GM21786 (cell line): ENCODE data around the gene SYVN1.
"Not testable (repeated sequence)": the region's sequence is repeated elsewhere in the genome, so short reads cannot be mapped to it uniquely, and the experiment has no call there.

Source experiments
- ATAC-seq: cut with Tn5 transposase; IDR thresholded peaks from one replicate; pipeline ENCODE4 v1.9.1; 2021; ENCODE audit not compliant: unreplicated experiment

Gene SYVN1

DNA sequence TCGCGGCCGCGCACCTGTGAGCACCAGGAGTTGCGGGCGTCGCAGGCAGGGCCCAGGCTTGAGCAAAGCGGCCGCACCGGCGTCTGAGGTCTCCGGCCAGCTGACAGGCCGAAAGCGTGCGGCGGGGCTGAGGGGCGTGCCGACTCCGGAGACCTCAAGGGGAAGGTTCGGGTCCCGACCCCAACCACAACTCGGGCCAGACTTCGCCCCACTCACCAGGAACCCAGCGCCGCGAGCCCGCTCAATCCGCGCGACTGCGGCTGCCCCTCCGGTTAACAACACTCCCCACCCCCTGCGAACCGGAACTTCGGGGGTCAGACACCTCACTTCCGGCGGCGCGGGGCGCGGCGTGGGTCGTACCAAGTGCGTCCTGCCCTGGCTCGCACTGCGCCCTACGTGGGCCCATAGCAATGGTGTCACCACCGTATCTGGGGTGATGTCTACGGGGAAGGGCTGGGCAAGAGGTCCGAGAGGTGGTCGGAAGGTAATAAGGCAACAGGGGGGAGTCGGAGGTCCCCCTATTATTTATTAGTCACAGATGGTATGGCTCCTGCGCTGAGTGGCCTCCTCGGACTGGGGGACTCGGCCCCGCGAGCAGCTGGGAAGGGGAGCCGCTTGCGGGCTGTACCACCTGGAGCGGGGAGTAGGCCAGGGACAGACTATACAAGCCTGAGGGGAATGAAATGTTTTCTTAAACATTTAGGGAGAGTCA is at the start of gene SYVN1:
Gene SYVN1, minus strand, starts transcription at position 280 of the 712 bp plus-strand sequence. CDS start 918 bp downstream, outside the sequence.
- ATAC-seq = peak; percentile 44

GRCh38 chr11:65183201-65183891 is 49.0 kb upstream of the SYVN1 start:
- ATAC-seq = no peak

GRCh38 chr11:65182258-65183170 is 48.2 kb upstream of the SYVN1 start:
- ATAC-seq = no peak

DNA sequence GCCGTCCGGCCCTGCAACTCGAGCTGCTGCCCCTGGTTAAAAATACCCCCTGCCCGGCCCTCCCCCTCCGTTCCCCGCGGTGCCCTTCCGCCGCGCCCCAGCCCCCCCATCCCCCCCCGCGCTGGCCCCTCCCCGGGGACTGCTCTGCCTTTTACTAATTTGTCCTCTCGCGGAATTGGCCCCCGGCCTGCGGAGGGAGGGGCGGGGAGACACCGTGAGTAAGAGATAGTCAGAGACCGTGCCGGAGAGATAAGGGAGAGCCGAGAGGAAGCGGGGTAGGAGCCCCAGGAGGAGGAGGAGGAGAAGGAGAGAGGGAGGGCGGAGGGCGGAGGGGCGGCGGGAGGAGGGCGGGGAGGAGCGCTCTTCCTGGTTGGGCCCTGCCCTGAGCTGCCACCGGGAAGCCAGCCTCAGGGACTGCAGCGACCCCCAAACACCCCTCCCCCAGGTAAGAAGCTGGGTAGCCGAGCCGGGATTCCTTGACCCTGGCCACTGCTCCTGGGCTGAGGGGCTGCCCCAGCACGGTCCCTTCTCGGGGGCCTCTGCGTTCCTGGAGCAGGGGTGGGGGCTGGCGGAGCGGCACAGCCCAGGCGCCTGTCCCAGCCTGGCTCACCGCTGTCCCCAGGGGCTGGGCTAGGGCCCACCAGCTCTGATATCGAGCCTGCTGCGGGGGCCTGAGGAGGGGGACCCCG is 47.4 kb upstream of the SYVN1 start, which contains the start of gene CAPN1:
Gene CAPN1, plus strand, starts transcription at position 360 of the 689 bp plus-strand sequence. CDS start 774 bp downstream, outside the sequence.
- no peak for ATAC-seq

- no peak for ATAC-seq
Observed at GRCh38 chr11:65180877-65181568, 46.7 kb upstream of the SYVN1 start.

DNA sequence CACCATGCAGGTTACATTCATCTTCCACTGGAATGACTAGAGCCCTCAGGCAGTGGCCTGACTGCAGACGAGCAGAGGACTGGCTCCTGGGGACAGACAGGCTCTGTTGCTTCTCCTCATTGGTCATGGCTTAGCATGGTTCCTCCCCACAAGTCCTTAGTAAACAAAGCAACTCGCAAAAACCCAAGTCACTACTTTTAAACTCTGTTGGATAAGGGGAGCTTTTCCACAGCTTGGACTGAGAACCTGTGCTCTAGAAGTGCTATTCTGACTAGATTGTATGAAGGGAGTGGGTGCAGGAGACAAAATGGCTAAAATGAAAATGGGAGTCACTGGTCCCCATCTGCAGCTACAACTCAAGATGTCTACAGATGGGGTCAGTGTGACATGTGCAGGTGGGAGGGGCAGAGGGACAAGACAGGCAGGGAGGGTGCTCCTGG is 40.3 kb upstream of the SYVN1 start:
- not testable (repeated sequence) for ATAC-seq

GRCh38 chr11:65172600-65172999 is 38.3 kb upstream of the SYVN1 start:
- no peak for ATAC-seq

- no peak for ATAC-seq
Observed at GRCh38 chr11:65170058-65170534, 35.8 kb upstream of the SYVN1 start, which contains the start of gene SPDYC. Gene SPDYC, plus strand, starts transcription at chr11:65170233. Its CDS starts 1,125 bp downstream, at chr11:65171358.

DNA sequence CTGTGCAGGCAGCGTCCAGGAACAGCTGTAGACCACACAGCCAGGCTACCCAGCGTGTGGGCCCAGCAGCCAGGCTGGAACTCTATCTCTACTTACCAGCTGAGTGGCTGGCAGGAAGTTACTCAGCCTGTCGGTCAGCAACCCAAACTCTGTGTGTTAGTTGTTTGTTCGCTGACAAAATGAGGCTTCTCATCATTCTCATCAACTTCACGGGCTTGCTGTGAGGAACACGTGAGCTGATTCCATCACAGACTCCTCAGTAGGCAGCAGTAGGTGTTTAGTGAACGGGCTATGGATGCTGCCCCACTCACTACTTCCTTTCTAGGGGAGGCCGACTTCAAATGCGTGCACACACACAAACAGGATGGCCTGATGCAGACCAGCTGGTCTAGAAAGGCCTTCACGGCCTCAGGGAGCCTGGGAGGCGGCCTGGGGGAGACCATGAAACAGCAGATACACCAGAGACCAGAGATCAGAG is 34.9 kb upstream of the SYVN1 start:
- no peak for ATAC-seq

GRCh38 chr11:65167656-65168055 is 33.3 kb upstream of the SYVN1 start:
- no peak for ATAC-seq

DNA sequence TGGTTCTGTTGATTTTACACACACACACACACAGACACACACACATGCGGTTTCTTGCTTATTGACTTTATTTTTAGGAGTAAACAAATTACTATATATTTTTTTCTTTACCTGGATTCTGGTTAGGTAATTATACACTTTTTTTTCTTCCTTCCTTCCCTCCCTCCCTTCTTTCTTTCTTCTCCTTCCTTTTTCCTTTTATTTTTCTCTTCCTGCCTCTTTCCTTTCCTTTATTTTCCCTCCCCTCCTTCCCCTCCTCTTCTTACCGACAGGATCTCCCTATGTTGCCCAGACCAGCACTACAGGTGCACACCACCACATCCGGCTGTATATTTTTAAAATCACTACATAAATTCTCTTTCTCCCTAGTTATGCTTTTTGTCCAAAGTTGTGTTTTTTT is 32.6 kb upstream of the SYVN1 start:
- ATAC-seq = no peak

GRCh38 chr11:65165410-65166317 is 31.3 kb upstream of the SYVN1 start:
- no peak for ATAC-seq

- ATAC-seq = no peak
Observed at GRCh38 chr11:65163684-65164083, 29.4 kb upstream of the SYVN1 start.

GRCh38 chr11:65160643-65161042 is 26.3 kb upstream of the SYVN1 start:
- ATAC-seq = no peak

DNA sequence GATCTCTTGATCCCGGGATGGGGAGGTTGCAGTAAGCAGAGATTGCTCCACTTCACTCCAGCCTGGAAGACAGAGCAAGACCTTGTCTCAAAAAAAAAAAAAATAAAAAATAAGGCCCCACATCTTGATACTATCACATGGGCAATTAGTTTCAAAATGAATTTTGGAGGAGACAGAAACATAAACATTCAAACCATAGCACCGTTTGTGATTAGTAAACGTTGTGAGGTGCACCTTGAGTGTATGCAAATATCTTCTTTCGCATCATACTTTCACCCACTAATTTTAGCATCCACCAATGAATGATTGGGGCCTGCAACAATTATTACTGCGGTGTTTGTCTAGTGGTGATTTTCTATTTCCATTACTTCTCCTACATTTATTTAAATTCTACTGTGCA is 24.7 kb upstream of the SYVN1 start:
- peak; percentile 60 for ATAC-seq

DNA sequence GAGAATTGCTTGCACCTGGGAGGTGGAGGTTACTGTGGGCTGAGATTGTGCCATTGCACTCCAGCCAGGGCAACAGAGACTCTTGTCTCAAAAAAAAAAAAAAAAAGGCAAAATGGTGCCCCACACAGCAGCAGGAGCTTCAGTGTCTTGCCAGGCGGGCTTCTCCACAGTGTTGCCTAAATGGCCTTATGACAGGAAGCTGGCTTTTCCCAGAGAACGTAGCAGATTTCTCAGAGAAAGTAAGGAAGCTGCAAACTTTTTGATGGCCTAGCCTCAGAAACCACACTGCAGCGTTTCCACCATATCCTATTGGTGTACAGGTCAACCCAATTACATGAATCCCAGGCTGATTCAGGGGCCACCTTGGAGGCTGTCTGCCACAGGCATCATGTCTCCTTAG is 23.0 kb upstream of the SYVN1 start:
- no peak for ATAC-seq

- no peak for ATAC-seq
Observed at GRCh38 chr11:65156926-65157325, 22.6 kb upstream of the SYVN1 start.

DNA sequence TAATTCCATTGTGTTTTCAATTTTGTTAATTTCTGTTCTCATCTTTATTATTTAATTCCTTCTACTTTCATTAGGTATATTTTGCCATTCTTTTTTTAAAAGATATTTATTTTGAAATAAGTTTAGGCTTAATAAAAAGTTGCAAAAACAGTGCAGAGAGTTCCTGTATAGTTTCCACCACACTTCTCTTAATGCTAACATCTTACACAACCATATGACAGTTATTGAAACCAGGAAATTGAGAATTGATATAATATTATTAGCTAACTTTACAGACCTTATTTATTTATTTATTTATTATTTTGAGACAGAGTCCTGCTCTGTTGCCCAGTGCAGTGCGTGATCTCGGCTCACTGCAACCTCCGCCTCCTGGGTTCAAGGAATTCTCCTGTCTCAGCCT is 21.9 kb upstream of the SYVN1 start:
- no peak for ATAC-seq

GRCh38 chr11:65152122-65152521 is 17.8 kb upstream of the SYVN1 start:
- ATAC-seq = no peak
